Neural cell (in vitro differentiated cells): ENCODE data around the gene AQP2. TPM values are rescaled to one million over a fixed set of nuclear protein-coding genes. Genes with fewer than 3 reads are reported as not detected.

Experiments
- H2AFZ ChIP-seq: fragments of 200-600, 300-800 bp; sonication (generic), shearing (Covaris generic); 2 replicates; pipeline ENCODE4 v1.6.0; 2014; ENCODE audit warnings: low read depth, mild to moderate bottlenecking, antibody characterized with exemption, low read length, moderate library complexity
- H3F3A ChIP-seq: fragments of 200-600 bp; shearing (Covaris generic); 2 replicates; pipeline ENCODE4 v1.6.1; 2016; ENCODE audit warnings: mild to moderate bottlenecking, moderate library complexity, mixed read lengths, antibody characterized with exemption, low read length; ENCODE audit not compliant: insufficient read depth, poor library complexity, severe bottlenecking
- H3K27ac ChIP-seq: fragments of 200-600, 300-800 bp; sonication (generic), shearing (Covaris generic); 2 replicates; pipeline ENCODE4 v1.5.1; 2014; ENCODE audit warnings: mild to moderate bottlenecking, low read length, moderate library complexity
- H3K27me3 ChIP-seq: fragments of 300-800, 200-600 bp; sonication (generic), shearing (Covaris generic); 2 replicates; pipeline ENCODE4 v1.6.0; 2014; ENCODE audit warnings: mild to moderate bottlenecking, low read depth, low read length, moderate library complexity; ENCODE audit not compliant: insufficient read depth
- H3K36me3 ChIP-seq: fragments of 300-800, 200-600 bp; sonication (generic), shearing (Covaris generic); 2 replicates; pipeline ENCODE4 v1.5.1; 2014; ENCODE audit warnings: mild to moderate bottlenecking, antibody characterized with exemption, low read length, moderate library complexity; ENCODE audit not compliant: insufficient read depth
- H3K4me2 ChIP-seq: fragments of 300-800, 200-600 bp; sonication (generic), shearing (Covaris generic); 2 replicates; pipeline ENCODE4 v1.6.0; 2014; ENCODE audit warnings: mild to moderate bottlenecking, low read length
- H3K4me3 ChIP-seq: fragments of 300-800, 200-600 bp; sonication (generic), shearing (Covaris generic); 2 replicates; pipeline ENCODE4 v1.5.1; 2014; ENCODE audit warnings: mild to moderate bottlenecking, low read length, moderate library complexity
- H3K79me2 ChIP-seq: fragments of 200-600 bp; shearing (Covaris generic); replicated peaks from 2 replicates; pipeline ENCODE4 v1.6.0; 2014; ENCODE audit warnings: mild to moderate bottlenecking, low read length, moderate library complexity; ENCODE audit not compliant: insufficient read depth
- H3K9ac ChIP-seq: fragments of 300-800, 200-600 bp; sonication (generic), shearing (Covaris generic); 2 replicates; pipeline ENCODE4 v1.6.1; 2016; ENCODE audit warnings: mild to moderate bottlenecking, low read length, mixed read lengths
- H3K9me2 ChIP-seq: fragments of 200-600 bp; shearing (Covaris generic); 2 replicates; pipeline ENCODE4 v1.6.1; 2016; ENCODE audit warnings: mild to moderate bottlenecking, low read length, mixed read lengths; ENCODE audit not compliant: insufficient read depth
- H3K9me3 ChIP-seq: fragments of 200-600, 300-800 bp; sonication (generic), shearing (Covaris generic); 2 replicates; pipeline ENCODE4 v1.6.1; 2016; ENCODE audit warnings: mild to moderate bottlenecking, mixed run types, low read length, moderate library complexity, mixed read lengths
- H4K20me1 ChIP-seq: fragments of 200-600 bp; shearing (Covaris generic); 2 replicates; pipeline ENCODE4 v1.6.1; 2016; ENCODE audit warnings: mild to moderate bottlenecking, mixed run types; ENCODE audit not compliant: insufficient read depth
- CTCF ChIP-seq: fragments of 450-650 bp; IDR thresholded peaks from 2 replicates; pipeline ENCODE4 v1.5.1; 2014; ENCODE audit warnings: antibody characterized with exemption, mild to moderate bottlenecking, moderate library complexity; ENCODE audit not compliant: poor library complexity, severe bottlenecking
- EP300 ChIP-seq: fragments of 450-650 bp; conservative IDR thresholded peaks from 2 replicates; pipeline ENCODE4 v1.6.1; 2014; ENCODE audit warnings: antibody characterized with exemption, mild to moderate bottlenecking, moderate library complexity; ENCODE audit not compliant: poor library complexity, severe bottlenecking
- EZH2 ChIP-seq: fragments of 200-600, 300-800 bp; shearing (Covaris generic), sonication (generic); IDR thresholded peaks from 2 replicates; pipeline ENCODE4 v1.6.1; 2014; ENCODE audit warnings: antibody characterized with exemption, low read length, borderline replicate concordance, mild to moderate bottlenecking; ENCODE audit not compliant: insufficient read depth, poor library complexity, severe bottlenecking
- MXI1 ChIP-seq: fragments of 450-650 bp; conservative IDR thresholded peaks from 2 replicates; pipeline ENCODE4 v1.6.1; 2014; ENCODE audit warnings: antibody characterized with exemption, mild to moderate bottlenecking; ENCODE audit not compliant: poor library complexity, severe bottlenecking
- POLR2AphosphoS5 ChIP-seq: IDR thresholded peaks from 2 replicates; pipeline ENCODE4 v1.6.1; 2012
- RAD21 ChIP-seq: fragments of 450-650 bp; conservative IDR thresholded peaks from 2 replicates; pipeline ENCODE4 v1.6.1; 2014; ENCODE audit warnings: antibody characterized with exemption, mild to moderate bottlenecking, moderate library complexity
- REST ChIP-seq: IDR thresholded peaks from 2 replicates; pipeline ENCODE4 v1.6.1; 2012; ENCODE audit warnings: borderline replicate concordance
- SMC3 ChIP-seq: fragments of 450-650 bp; conservative IDR thresholded peaks from 2 replicates; pipeline ENCODE4 v1.6.1; 2014; ENCODE audit warnings: antibody characterized with exemption, mild to moderate bottlenecking, moderate library complexity; ENCODE audit not compliant: poor library complexity
- TAF1 ChIP-seq: IDR thresholded peaks from 2 replicates; pipeline ENCODE4 v1.6.1; 2012; ENCODE audit warnings: low read depth
- polyA plus RNA-seq: library from polyadenylated mRNA; depleted of rRNA; stranded (reverse); fragments of >200 nt; gene quantifications from 2 replicates; pipeline ENCODE4 v1.2.3, GENCODE V29; 2014

AQP2 gene
- polyA plus RNA-seq, 1 donor from 2014 or later, result not detected

- Histone ChIP-seq H3K4me3 (no peak overlapping the region), H3K79me2 (no peaks in the 10 kb centered on the region), H3K4me2 (no peak overlapping the region), H4K20me1 (no peaks in the 10 kb centered on the region), H3K9ac (no peak overlapping the region), H3K27ac (no peak overlapping the region), H3K27me3 (no peaks in the 10 kb centered on the region), H3F3A (no peaks in the 10 kb centered on the region), H3K9me2 (no peaks in the 10 kb centered on the region), H2AFZ (no peak overlapping the region), H3K9me3 (no peaks in the 10 kb centered on the region), H3K36me3 (no peaks in the 10 kb centered on the region)
- TF ChIP-seq CTCF (no peak), POLR2AphosphoS5 (no peak), SMC3 (no peak), REST (no peak)
Measured at GRCh38 chr12:49943625-49943960, 6.9 kb upstream of the AQP2 start.

- no peaks in the 10 kb centered on the region for H3K27me3 ChIP-seq
- H3K27ac ChIP-seq, result no peak overlapping the region
- TF ChIP-seq SMC3, result no peak
- H2AFZ ChIP-seq, result no peak overlapping the region
- H3K4me2 ChIP-seq, result no peak overlapping the region
- no peaks in the 10 kb centered on the region for H3K36me3 ChIP-seq
- no peaks in the 10 kb centered on the region for H3K79me2 ChIP-seq
- no peak overlapping the region for H3K9ac ChIP-seq
- H3K4me3 ChIP-seq, result no peak overlapping the region
- H3F3A ChIP-seq, result no peaks in the 10 kb centered on the region
- H3K9me2 ChIP-seq, result no peaks in the 10 kb centered on the region
- no peaks in the 10 kb centered on the region for H3K9me3 ChIP-seq
- no peaks in the 10 kb centered on the region for H4K20me1 ChIP-seq
Measured at GRCh38 chr12:49944046-49944445, 6.5 kb upstream of the AQP2 start.

- TF ChIP-seq TAF1 (no peak), EP300 (no peak), MXI1 (no peak), SMC3 (no peak), RAD21 (no peak), POLR2AphosphoS5 (no peak), REST (no peak), EZH2 (no peak), CTCF (no peak)
- no peaks in the 10 kb centered on the region for H4K20me1 ChIP-seq
Measured at GRCh38 chr12:49944718-49945117, 5.8 kb upstream of the AQP2 start.

More at GRCh38 chr12:49944718-49945117, 5.8 kb upstream of the AQP2 start:
- H3K27me3 ChIP-seq, result no peaks in the 10 kb centered on the region
- H3K4me2 ChIP-seq, result no peak overlapping the region
- H3K9ac ChIP-seq, result no peak overlapping the region
- H3K79me2 ChIP-seq, result no peaks in the 10 kb centered on the region
- H3K9me2 ChIP-seq, result no peaks in the 10 kb centered on the region
- H3F3A ChIP-seq, result no peaks in the 10 kb centered on the region
- no peak overlapping the region for H3K27ac ChIP-seq
- H3K4me3 ChIP-seq, result no peak overlapping the region
- no peaks in the 10 kb centered on the region for H3K9me3 ChIP-seq
- H2AFZ ChIP-seq, result no peak overlapping the region
- H3K36me3 ChIP-seq, result no peaks in the 10 kb centered on the region
